CD4-positive, alpha-beta T cell treated with Interleukin-2 at 100 ng/mL for 4 hours (primary cell): ENCODE data around the gene UQCR11.

Experiments used
- DNase-seq: peaks from one replicate; pipeline ENCODE4 v3.0.0-alpha.2; 2020; ENCODE audit warnings: low spot score

Gene UQCR11

DNA sequence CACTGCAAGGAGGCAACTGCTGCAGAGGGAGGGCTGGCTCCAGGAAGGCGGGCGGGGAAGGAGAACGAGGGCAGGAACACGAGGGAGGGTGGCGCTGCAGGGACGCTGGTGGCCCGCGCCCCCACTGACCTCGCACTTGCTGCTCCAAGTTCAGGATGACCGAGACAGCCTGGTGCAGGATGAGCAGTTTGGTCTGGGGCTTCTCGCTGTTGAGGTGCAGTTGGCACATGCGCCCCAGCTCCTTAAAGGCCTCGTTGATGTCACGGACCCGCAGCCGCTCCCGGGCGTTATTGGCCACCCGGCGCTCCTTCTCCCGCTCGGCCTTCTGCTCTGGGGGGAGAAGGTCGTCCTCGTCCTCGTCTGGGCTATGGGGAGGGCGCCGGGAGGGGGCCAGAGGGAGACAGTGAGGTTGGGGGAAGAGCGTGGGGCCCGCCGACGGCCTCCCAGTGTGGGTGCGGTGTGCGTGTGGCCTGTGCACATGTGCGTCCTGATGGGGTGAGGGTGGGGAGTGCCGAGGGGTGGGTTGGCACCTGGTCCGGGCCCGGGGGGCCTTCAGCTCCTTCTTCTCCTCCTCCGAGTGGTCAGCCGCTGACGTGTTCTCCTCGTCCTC lies 10.0 kb upstream of the UQCR11 start:
- no peak for DNase-seq

DNA sequence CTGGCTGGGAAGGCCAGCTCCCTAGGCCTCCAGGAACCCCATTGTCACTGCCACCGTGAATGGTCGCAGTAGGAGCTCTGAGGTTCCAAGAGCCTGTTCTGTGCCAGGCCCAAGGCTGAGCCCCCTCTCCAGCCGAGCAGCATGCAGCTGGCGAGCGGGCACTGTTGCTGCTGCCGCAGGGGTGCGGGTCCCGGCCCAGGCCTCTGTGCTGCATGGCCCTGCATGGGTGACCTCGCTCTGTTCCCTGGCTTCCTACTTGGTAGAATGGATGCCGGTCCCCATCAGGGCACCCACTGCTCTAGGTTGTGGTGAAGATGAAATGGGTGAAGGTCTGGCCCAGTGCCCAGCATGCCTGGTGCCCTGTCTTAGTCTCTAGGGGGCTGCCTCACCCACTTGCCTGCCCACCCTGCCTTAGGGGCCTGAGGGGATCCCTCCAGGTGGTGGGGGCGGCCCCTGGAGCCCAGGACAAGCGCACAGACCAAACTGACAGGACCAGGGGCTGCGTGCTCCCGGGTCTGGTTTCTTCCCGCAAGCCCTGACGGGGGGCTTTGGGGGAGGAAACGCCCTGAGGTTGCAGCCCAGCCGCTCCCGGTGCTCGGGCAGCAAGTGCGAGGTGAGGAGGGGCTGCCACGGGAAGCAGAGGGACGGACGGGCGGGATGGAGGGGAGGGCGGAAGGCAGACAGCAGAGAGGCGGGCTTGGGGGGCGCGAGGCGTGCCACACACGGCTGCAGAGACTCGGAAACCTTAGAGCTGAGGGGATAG lies 8.7 kb upstream of the UQCR11 start:
- DNase-seq: no peak

DNA sequence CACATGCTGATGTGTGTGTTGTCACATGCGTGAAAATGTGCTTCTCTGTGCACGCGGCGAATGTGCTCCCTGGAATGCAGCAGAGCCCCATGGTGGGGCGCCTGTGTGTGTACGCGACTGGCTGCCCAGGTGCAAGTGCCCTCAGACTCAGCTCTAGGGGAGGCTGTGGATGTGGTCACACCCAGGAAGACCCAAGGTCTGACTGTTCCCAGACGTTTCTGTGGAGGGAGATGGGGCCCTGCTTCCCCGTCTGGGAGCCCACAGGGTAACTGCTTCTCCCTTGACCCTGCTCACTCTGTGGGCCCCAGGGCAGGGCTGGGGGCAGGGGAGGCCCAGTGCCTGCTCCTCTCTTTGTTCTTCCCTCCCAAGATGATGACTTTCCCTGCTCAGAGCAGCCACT lies 7.9 kb upstream of the UQCR11 start:
- DNase-seq: no peak

DNA sequence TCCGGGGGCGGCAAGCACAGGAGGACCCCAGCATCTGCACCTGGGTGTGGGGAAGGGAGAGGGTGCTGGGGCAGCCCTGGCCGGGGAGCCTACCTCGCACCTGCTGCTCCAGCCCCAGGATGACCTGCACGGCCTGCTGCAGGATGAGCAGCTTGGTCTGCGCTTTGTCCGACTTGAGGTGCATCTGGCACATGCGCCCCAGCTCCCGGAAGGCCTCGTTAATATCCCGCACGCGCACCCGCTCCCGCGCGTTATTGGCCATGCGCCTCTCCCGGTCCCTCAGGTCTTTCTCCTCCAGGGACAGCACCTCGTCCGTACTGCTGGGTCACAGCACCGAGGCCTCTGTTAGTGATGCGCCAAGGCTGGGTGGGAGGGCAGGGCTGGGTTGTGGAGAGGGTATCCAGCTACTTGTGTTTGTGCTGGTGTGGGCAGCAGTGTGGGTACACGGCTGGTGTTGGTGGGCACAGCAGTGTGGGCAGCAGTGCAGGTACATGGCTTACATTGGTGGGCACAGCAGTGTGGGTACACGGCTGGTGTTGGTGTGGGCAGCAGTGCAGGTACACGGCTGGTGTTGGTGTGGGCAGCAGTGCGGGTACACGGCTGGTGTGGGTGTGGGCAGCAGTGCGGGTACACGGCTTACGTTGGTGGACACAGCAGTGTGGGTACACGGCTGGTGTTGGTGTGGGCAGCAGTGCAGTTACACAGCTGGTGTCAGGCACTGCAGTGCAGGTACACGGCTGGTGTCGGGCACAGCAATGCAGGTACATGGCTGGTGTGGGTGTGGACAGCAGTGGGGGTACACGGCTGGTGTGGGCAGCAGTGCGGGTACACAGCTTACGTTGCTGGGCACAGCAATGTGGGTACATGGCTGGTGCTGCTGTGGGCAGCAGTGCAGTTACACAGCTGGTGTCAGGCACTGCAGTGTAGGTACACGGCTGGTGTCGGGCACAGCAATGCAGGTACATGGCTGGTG lies 7.1 kb upstream of the UQCR11 start:
- DNase-seq: no peak

DNA sequence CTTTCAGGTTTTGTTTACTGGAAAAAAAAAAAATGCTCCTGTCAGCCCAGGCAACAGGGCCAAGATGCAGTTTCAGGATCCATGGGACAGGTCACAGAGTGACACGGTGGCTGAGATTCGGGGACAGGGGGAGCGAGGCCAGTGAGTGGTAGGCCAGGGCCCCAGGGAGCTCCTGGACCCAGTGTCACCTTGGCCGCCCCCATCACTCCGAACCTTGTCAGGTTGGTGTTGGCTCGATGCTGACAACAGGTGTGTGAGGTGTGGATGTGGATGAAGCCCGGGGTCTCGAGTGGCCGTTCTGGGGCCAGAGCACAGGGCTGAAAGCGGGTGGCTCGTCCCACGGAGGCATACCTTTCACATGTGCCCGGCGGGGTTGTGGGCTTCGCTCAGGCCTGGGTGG lies 6.1 kb upstream of the UQCR11 start:
- no peak for DNase-seq

DNA sequence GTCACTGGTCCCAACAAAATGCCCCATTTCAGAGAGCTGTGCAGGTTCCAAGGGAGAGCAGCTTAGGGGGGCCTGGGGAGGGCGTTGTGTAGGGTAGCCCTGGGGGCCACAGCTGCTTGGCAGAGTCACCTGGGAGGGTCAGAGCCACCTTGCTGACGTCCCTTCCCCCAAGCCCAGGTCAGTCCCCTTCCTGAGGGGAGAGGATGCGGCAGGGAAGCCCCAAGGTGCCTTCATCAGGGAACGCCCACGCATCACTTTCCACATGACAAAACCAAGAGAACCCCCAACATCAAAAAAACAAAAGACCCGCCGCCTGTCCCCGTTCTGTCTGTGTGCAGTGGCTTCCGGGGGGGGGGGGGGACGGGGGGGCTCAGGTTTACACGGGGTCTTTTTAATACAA lies 5.3 kb upstream of the UQCR11 start:
- no peak for DNase-seq

DNA sequence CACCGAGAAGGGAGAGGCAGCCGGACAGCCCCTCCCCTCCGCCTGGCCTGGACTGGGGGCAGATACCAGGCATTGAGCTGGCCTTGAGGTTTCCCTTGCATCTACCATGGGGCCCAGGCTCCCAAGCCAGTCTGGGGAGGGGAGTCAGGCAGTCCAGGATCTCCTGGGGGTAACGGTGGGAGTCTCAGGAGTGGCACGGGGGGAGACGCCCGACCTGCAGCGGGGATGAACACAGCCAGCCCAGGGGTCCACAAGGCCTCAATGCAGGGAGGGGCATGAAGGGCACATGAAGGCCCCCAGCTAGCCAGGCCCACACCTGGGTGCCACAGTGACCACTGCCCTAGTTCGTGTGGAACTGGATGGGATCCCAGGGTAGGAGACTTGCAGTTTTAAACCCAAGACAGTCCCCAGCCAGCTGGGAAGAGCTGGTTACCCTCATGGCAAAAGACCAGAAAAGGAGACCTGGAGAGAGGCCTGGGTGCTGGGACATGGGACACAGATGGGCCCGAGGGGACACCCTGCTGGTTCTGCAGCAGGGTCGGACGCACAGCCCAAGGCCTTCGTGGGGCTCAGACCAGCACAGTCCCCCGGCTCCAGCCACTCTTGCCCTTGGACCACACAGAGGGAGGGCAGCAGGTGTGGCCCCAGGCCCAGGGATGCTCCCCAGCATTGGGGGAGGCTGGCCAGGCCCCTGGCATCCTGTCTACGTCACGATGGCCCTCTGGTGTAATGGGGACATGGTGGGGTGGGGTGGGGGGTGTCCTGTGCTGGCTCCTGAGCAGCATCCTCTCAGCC lies 4.6 kb upstream of the UQCR11 start:
- no peak for DNase-seq

DNA sequence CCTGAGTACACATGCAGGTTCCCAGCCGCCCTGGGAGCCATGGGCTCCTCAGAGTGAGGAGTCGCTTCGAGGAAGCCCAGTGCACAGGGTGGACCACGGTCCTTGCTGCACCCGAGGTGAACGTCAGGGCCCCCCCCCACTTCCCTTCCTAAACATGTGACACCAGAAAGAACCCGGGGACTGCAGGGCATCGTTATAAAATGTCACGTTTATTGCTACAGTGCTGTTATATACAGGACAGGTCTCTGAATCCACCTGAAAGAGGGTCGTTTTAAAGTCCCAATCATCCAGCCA lies 3.8 kb upstream of the UQCR11 start:
- DNase-seq: peak; percentile 12

DNA sequence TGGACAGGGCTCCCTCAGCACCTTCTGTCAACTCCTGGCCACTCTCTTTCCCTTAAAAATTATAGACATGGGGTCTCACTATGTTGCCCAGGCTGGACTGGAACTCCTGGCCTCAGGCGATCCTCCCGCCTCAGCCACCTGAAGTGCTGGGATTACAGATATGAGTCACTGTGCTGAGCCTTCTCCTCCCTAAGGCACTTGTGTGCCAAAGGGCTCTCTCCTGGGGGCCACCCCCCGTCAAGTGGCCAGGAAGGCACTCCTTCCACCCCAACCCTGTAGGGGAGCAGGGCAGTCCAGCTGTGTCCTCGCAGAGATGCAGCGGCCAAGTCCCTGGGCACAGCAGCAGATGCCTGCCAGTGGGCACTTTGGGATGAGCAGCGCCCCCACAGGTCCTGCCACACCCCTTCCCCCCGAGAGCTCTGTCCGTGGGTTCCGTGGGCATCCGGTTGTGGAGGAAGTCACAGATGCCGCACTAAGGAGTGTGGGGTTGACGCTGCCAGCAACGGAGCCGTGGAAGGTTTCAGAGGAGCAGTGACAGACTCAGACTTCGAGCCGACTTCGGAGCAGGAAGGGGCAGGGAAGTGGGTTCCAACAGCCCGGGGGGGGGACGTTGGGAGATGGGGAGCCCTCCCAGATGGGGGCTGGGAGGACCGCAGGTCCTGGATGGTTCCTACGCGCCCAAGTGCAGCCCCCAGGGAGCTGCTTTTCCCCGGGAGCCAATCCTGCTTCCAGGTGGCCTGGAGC lies 3.3 kb upstream of the UQCR11 start:
- DNase-seq: peak; percentile 40

DNA sequence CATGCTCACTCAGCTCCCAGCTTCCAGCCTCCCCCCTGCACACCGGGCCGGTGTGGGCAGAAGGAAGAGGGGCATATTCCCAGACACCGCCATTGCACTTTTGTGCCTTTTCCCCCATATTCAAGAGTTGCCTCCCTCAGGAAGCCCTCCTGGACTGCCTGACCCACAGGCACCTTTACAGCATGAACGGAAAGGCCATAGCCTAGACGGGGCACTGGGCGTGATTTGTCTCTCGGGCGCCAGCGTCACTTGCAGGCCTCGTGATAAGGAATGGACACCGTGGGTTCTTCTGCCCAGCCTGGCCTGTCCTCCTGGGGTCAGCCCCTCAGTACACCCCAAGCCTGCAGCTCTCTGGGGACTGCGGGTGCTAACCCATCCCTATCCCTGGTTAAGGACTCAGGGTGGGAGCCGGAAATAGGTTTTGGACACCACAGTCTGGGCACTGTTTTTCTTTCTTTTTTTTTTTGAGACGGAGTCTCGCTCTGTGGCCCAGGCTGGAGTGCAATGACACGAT lies 933 bp upstream of the UQCR11 start:
- DNase-seq: no peak

DNA sequence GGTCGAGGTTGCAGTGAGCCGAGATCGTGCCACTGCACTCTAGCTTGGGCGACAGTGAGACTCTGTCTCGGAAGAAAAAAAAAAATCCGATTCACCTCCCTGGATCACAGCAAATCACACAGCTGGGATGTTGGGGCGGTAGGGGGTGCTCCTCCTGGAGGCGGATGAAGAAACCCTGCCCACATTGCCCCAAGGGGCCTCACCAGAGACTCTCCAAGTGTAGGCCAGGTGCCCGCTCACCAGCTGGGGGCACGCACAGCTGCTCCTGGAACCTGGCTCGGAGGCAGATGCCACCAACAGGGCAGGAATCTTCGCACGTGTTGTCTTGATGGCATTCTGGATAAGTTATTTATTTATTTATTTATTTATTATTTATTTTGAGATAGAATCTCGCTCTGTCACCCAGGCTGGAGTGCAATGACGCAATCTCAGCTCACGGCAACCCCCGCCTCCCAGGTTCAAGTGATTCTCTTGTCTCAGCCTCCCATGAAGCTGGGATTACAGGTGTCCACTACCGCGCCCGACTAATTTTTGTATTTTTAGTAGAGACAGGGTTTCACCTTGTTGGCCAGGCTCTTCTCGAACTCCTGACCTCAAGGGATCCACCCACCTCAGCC lies 3.1 kb downstream of the UQCR11 start:
- DNase-seq: no peak

DNA sequence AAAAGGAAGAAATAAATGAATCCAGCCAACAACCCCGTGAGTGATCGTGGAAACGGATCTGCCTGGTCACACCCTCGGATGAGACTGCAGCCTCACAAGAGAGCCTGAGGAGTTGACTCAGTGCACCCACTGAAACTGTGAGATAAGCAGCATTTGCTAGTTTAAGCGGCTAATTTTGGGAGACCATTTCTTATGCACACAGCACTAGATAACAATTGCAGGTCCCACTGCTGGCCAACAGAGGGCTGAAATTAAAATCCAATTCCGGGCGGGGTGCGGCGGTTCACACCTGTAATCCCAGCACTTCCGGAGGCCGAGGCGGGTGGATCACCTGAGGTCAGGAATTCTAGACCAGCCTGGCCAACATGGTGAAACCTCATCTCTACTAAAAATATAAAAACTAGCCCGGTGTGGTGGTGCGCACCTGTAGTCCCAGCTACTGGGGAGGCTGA lies 3.6 kb downstream of the UQCR11 start:
- DNase-seq: no peak

DNA sequence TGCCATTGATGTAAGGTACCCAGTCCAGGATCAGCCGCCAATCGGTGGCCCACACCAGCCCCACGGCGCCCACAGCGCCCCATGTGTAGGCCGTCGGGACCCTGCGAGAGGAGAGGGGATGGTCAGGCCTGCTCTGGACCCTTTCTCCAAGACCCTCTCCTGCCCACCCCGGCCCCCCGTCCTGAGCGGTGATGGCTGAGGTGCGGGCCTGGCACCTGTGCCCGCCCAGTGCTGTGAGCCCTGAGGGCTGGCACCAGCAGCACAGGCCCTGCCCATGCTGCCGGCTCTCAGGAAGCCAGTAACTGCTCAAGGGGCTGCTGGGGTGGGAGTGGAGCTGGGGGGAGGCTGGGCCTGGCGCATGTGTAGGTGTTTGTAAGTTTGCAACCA lies 5.8 kb downstream of the UQCR11 start:
- no peak for DNase-seq

DNA sequence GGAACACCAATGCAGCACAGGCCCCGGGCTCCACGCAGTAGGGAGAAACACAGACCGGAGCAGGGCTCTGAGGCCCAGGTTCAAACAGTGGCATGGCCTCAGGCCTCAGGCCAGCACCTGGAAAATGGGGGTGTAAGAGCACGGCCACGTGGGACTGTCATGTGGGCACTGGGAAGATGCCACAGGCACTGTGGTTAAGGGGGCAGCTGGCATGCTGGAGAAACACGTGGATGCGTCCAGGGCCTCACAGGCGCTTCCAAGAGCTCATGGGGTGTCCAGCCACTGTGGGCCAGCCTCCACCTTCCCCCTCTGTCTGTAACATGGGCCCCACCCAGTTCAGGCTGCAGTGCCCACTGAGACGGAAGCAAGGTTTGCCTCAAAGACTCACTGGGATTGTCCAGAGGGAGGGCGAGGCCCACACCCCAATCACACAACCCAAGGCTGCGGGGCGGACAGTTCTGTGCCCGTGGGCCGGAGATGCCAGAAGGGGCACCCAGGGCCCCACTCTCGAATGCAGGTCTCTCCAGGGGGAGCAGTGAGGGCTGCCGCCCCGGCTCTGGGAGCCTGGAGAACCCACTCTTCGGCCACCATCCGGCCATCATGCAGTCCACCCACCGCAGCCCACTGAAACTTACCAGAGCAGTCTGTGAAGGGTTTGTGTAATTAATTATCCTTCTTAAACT lies 6.3 kb downstream of the UQCR11 start:
- DNase-seq: no peak

DNA sequence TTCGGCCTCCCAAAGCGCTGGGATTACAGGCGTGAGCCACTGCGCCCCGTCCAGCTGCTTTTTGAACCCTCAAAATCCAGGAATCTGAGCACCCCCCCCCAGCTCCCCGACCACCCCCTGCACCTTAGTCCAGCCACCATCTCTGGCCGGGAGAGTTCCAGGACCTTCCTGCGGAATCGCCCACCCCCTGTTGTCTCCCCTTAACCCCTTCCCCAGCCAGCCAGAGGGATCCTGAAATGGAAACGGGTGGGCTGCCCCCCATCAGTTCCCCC lies 11.8 kb downstream of the UQCR11 start:
- DNase-seq: no peak

DNA sequence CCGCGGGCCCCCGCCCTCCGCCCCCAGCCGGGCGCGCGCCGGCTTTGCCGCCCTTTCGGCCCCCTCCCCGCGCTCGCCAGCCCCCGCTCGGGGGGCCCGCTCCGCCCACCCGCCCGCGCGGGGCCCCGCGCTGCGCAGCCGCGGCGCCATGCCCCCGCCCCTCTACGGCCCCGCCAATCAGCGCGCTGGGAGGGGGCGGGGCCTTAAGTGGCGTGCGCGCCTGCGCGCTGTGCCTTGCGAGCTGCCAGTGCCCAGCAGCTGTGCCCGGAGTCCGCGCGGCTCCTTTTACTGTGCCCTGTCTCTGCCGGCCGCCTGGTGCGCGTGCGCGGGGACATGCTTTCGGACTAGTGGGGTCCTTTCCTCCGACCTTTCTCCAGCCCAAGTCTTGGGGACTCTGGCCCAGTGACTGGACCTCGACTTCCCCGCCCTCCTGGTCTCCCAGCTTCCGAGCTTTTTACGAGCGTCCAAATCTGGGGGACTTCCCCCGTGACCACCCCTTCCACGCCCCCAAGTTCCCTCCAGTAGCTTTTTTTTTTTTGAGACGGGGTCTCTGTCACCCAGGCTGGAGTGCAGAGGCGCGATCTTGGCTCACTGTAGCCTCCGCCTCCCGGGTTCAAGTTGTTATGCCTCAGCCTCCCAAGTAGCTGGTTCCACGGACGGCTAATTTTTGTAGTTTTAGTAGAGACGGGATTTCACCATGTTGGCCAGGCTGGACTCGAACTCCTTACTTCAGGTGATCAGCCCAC lies 12.3 kb downstream of the UQCR11 start, which contains the start of gene MBD3:
TSS of gene MBD3 (minus strand) at position 111 of the 746 bp plus-strand sequence. CDS start 234 bp downstream, outside the sequence.
- peak; percentile 87 for DNase-seq

DNA sequence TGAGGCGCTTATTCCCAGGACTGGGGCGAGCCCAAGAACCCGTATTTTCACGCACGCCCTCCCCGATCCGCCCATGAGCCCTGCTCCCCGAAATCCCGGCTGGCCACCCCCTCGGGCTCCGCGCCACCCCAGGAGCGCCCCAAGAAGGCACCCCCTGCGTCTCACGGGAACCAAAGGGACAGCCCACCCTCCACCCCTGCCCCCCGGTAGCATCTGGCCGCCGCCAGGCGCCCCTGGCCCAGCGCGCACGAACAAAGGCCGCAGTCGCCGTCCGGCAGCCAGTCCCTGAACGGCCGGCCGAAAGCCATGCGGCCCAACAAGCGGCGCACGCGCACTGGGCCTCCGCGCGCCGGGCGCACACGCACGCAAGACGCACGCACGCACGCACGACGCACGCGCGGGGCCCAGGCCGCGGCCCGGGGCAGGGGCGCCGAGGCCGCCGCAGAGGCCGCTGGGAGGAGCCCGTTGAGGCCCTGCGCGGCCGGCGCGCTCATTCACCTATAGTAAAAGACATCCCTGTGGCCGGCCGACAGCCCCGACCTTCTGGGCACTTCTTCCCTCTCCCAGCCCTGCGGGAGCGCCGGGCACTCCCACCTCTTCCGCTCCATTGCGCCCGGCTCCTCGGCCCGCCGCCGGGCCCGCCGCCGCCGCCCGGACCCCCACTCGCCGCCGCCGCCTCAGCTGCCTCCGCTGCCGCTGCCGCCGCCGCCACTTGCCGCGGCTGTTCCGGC lies 13.1 kb downstream of the UQCR11 start:
- peak; percentile 84 for DNase-seq

DNA sequence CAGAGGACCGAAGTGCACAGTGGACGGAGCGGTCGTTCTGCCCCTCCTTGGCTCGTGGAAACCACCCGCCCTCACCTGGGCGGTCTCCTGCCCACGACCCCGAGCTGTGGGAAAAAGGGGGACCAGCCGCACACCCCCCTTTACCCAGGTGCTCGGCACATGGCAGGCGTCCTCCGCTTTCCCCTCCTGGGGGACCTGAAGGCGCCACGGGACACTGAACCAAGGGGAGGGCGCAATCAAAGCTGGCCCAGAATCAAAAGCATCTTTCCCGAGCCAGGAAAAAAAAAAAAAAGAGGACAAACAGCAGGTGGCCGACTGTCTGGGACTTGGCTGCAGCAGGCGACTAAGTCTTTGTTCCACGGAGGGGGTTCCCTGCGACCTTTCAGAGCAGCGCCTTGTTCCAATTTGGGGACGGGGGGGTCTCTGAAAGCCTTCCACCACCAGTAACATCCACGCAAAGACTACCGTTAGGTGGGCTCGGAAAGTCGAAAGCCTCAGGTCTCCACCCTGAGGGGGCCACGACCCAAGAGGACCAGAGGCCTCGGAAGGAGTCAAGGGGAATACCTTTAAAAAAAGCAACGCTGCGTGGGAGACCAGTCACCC lies 13.7 kb downstream of the UQCR11 start:
- DNase-seq: no peak
